Esophagus muscularis mucosa (tissue), 4 donors: Measurements from ENCODE around the gene SFTA2.

Source experiments
- EP300 ChIP-seq: sonication (generic); formaldehyde crosslinking; IDR thresholded peaks from one replicate; pipeline ENCODE4 v1.6.1; 2017; ENCODE audit warnings: antibody characterized with exemption
- POLR2A ChIP-seq: fragments of 450-650 bp; IDR thresholded peaks from one replicate; pipeline ENCODE4 v1.6.1; 2017; ENCODE audit warnings: antibody characterized with exemption, moderate library complexity, mild to moderate bottlenecking, low read depth
- POLR2AphosphoS5 ChIP-seq, 2 donors: sonication (generic); formaldehyde crosslinking; IDR thresholded peaks; one replicate each; pipeline ENCODE4 v1.6.1; 2017; ENCODE audit warnings: antibody characterized with exemption in 2 of 2
- TF ChIP-seq, protein P1 (sequence below), 3 experiments: fragments of 200-600 bp in 2 of 3; fragments of 450-650 bp in 1 of 3; sonication (generic) in 2 of 3; IDR thresholded peaks; one replicate each; pipeline ENCODE4 v1.5.1; 2017 to 2019; ENCODE audit warnings: antibody characterized with exemption in 3 of 3, mild to moderate bottlenecking in 2 of 3, moderate library complexity in 1 of 3

DNA sequence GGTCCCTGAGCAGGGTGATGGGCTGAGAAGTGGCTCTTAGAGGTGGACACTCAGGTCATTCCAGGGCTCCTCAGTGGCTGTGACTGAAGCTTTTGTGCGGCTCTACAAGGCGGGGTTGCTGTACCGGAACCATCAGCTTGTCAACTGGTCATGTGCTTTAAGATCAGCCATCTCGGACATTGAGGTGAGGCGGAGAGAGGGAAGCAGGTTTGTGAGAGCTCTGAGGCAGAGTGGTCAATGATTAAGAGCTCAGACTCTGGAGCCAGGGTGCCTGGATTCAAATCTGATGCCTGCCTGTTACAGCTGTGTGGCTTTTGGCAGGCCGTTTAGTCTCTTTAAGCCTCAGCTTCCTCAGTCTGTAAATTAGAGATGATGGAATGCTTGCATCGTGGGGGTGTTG, 14.9 kb downstream of the SFTA2 start:
- TF ChIP-seq, protein P1, sequence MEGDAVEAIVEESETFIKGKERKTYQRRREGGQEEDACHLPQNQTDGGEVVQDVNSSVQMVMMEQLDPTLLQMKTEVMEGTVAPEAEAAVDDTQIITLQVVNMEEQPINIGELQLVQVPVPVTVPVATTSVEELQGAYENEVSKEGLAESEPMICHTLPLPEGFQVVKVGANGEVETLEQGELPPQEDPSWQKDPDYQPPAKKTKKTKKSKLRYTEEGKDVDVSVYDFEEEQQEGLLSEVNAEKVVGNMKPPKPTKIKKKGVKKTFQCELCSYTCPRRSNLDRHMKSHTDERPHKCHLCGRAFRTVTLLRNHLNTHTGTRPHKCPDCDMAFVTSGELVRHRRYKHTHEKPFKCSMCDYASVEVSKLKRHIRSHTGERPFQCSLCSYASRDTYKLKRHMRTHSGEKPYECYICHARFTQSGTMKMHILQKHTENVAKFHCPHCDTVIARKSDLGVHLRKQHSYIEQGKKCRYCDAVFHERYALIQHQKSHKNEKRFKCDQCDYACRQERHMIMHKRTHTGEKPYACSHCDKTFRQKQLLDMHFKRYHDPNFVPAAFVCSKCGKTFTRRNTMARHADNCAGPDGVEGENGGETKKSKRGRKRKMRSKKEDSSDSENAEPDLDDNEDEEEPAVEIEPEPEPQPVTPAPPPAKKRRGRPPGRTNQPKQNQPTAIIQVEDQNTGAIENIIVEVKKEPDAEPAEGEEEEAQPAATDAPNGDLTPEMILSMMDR (IDR thresholded peaks at IDR 0.05), result no peak
- TF ChIP-seq EP300, result no peak
- TF ChIP-seq POLR2AphosphoS5 (IDR thresholded peaks at IDR 0.05), result no peak
- TF ChIP-seq POLR2A, result no peak
